Right cardiac atrium (tissue), 5 donors: ENCODE measurements around the gene ABLIM2. TPM values are rescaled to one million over a fixed set of nuclear protein-coding genes. Genes with fewer than 3 reads are reported as not detected.

Experiments used
- ATAC-seq, 2 donors: fragments of 200-7000 bp; cut with Tn5 transposase; one replicate each; pipeline versions ENCODE4 v1.8.0 to v1.9.1; 2020; ENCODE audit warnings: moderate library complexity in 2 of 2, mild to moderate bottlenecking in 1 of 2
- DNase-seq, 3 donors: peaks; one replicate each; pipeline ENCODE4 v3.0.0-alpha.2; 2020
- H3K27ac ChIP-seq: one replicate; pipeline ENCODE4 v1.5.1; 2013; ENCODE audit warnings: mild to moderate bottlenecking, low read length, control low read depth, moderate library complexity
- H3K27me3 ChIP-seq: one replicate; pipeline ENCODE4 v1.6.1; 2013; ENCODE audit not compliant: control insufficient read depth, insufficient read depth
- H3K4me1 ChIP-seq: one replicate; pipeline ENCODE4 v1.6.1; 2013; ENCODE audit warnings: low read length; ENCODE audit not compliant: control insufficient read depth, insufficient read depth
- H3K4me3 ChIP-seq: one replicate; pipeline ENCODE4 v1.5.1; 2013; ENCODE audit warnings: low read length, control low read depth
- H3K9me3 ChIP-seq: one replicate; pipeline ENCODE4 v1.6.1; 2013; ENCODE audit warnings: low read length; ENCODE audit not compliant: control insufficient read depth
- WGBS: extraction: QIAGEN DNeasy Blood & Tissue Kit; methylation state at CpG from one replicate; pipeline ENCODE4 v1.1.7; 2013; 5-methylcytosine and 5-hydroxymethylcytosine counted together
- intact Hi-C, 4 donors: fragments of 100-400 bp; cut with DNase I; formaldehyde crosslinking; loops; one replicate each; pipeline versions ENCODE4 v1.11.0 to v1.14.0; 2022 to 2023
- polyA plus RNA-seq: library from polyadenylated mRNA; stranded (reverse); fragments of 200-250 nt; gene quantifications from one replicate; pipeline ENCODE4 v1.2.3, GENCODE V29; 2013
- total RNA-seq, 4 donors: library from RNA; stranded (reverse); fragmentation: NEBNext Ultra II Directional; extraction: Animal tissue kit (Norgen Biotek cat#: 25700); gene quantifications; one replicate each; pipeline ENCODE4 v1.2.1, GENCODE V29; 2021
- donor health status: healthy with polysubstance abuse.
- donor health status: DM: no; HTN: yes; CAD: no.
- donor health status: DM: no; HTN: no; CAD: no.
- donor health status: DM: no; HTN: yes; CAD: no; lungs with severe emphysema.
- donor health status: DM: yes; HTN: yes; CAD: no.

ABLIM2 gene
- total and polyA plus RNA-seq, 5 donors: 4.2 to 17.4 (median 8.9) TPM

DNA sequence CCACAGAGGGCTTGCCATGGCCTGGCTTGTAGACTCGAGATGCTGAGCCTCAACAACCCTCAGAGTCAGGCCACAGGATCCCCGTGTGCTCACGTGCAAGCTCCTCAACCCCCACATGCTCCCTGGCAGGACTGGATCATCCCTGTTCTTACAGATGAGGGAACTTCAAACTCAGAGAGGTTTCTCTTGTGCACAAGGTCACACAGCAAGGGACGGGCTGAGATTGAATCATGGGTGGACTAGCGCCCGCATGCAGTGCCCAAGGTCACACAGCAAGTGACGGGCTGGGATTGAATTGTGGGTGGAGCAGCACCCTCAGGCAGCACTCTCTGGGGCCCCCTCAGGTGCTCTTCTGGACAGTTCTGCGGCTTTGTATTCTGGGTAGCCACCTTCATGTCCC, 158.4 kb downstream of the ABLIM2 start:
- Histone ChIP-seq H3K9me3 (no peaks in the 10 kb centered on the region), H3K4me3 (no peak overlapping the region), H3K27me3 (no peaks in the 10 kb centered on the region), H3K27ac (no peak overlapping the region), H3K4me1 (no peaks in the 10 kb centered on the region)
- ATAC-seq (no peak), DNase-seq (peak in 1 of 3 donors; percentile 30)
- whole genome bisulfite sequencing: 92% methylated on average over 8 of the region's 8 CpGs
- intact Hi-C loops: no loop called here

- intact Hi-C loops: no loop called here
- DNase-seq: peak in 1 of 3 donors; percentile 27
- Histone ChIP-seq H3K27ac (no peak overlapping the region), H3K9me3 (no peaks in the 10 kb centered on the region), H3K27me3 (no peaks in the 10 kb centered on the region), H3K4me3 (no peak overlapping the region), H3K4me1 (no peaks in the 10 kb centered on the region)
- WGBS: 94% methylated on average over 8 of the region's 8 CpGs
- ATAC-seq: no peak
These were observed 158.9 kb downstream of the ABLIM2 start for GRCh38 chr4:7999695-8000094.

DNA sequence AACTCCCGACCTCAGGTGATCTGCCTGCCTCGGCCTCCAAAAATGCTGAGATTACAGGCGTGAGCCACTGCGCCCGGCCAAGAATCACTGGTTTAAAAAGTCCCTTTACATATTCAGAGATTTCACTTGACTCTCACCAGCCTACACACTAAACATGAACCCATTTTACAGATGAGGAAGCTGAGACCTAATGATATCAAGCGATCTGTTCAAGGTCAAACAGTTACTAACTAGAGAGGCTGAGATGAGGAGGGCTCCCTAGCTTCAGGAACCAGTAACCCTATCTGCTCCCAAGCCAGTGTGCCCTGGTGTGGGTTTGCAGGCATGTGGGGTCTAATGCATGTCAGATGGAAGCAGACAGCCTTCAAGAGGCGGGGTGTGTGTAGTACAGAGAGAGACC, 159.3 kb downstream of the ABLIM2 start:
- no peak for DNase-seq
- no peak overlapping the region for H3K4me3 ChIP-seq
- no peak overlapping the region for H3K27ac ChIP-seq
- intact Hi-C loops: no loop called here
- WGBS: 96% methylated on average over 7 of the region's 7 CpGs
- ATAC-seq: no peak
- no peaks in the 10 kb centered on the region for H3K4me1 ChIP-seq
- no peaks in the 10 kb centered on the region for H3K9me3 ChIP-seq
- H3K27me3 ChIP-seq: no peaks in the 10 kb centered on the region

GRCh38 chr4:7998447-7998846, 160.2 kb downstream of the ABLIM2 start:
- WGBS: 88% methylated on average over 8 of the region's 8 CpGs
- ATAC-seq: no peak
- no peaks in the 10 kb centered on the region for H3K9me3 ChIP-seq
- intact Hi-C loops: no loop called here
- no peak overlapping the region for H3K4me3 ChIP-seq
- H3K27me3 ChIP-seq: no peaks in the 10 kb centered on the region
- DNase-seq: peak in 1 of 3 donors; percentile 21
- H3K27ac ChIP-seq: no peak overlapping the region
- H3K4me1 ChIP-seq: no peaks in the 10 kb centered on the region

- intact Hi-C loops: no loop called here
- Histone ChIP-seq H3K27ac (no peak overlapping the region), H3K4me3 (no peak overlapping the region), H3K4me1 (no peaks in the 10 kb centered on the region), H3K9me3 (no peaks in the 10 kb centered on the region), H3K27me3 (no peaks in the 10 kb centered on the region)
- DNase-seq (peak in 1 of 3 donors; percentile 8), ATAC-seq (no peak)
- 92% methylated on average over 6 of the region's 6 CpGs for WGBS
These were observed 162.7 kb downstream of the ABLIM2 start for GRCh38 chr4:7995866-7996265.

DNA sequence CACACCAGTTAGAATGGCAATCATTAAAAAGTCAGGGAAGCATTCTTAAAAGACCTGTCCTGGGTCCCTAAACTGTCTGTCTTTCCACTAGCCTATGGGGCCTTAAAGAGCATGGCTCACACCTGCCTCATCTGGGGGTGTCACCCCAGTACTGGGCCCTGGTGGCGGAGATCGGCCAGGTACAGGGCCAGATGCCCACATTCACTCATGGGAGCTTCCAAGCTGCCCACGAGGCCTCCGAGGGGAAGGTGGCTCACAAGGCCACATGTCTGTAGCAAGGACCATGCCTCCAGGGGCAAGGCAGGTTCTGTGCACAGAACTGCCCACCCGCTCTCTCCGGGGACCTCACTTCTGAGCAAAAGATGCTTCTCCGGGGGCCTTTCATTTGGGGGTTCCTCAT, 163.5 kb downstream of the ABLIM2 start:
- ATAC-seq (no peak), DNase-seq (peak in 1 of 3 donors; percentile 20)

DNA sequence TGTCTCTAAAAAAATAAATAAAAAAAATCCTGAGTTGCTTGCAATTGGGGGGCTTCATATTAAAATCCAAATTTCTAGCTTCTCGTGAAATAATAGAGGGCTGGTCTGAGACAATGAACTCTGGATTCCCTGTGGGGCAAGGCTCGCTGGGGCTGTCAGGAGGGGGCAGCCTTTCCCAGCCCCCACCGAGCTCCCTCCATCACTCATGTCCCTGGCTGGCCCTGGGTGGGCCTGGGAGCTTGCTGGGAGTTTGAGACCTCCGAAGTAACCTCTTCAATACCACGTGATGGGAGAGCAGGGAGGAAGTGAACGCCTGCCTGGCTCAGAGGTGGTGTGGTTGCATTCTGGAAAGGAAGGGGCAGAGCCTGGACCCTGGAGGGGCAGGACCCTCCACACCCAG, 164.9 kb downstream of the ABLIM2 start:
- Histone ChIP-seq H3K4me1 (no peaks in the 10 kb centered on the region), H3K9me3 (no peaks in the 10 kb centered on the region), H3K27ac (no peak overlapping the region), H3K27me3 (no peaks in the 10 kb centered on the region), H3K4me3 (no peak overlapping the region)
- intact Hi-C loops: no loop called here
- WGBS: 77% methylated on average over 6 of the region's 6 CpGs
- DNase-seq: peak in 1 of 3 donors; percentile 22
- ATAC-seq: no peak

More for the DNA sequence above, 163.5 kb downstream of the ABLIM2 start:
- no peaks in the 10 kb centered on the region for H3K9me3 ChIP-seq
- no peaks in the 10 kb centered on the region for H3K4me1 ChIP-seq
- H3K4me3 ChIP-seq: no peak overlapping the region
- WGBS: 82% methylated on average over 7 of the region's 7 CpGs
- no peak overlapping the region for H3K27ac ChIP-seq
- intact Hi-C loops: no loop called here
- H3K27me3 ChIP-seq: no peaks in the 10 kb centered on the region

GRCh38 chr4:7992846-7993245, 165.8 kb downstream of the ABLIM2 start:
- Histone ChIP-seq H3K27me3 (no peaks in the 10 kb centered on the region), H3K9me3 (no peaks in the 10 kb centered on the region), H3K27ac (no peak overlapping the region), H3K4me3 (no peak overlapping the region), H3K4me1 (no peaks in the 10 kb centered on the region)
- 84% methylated on average over 11 of the region's 11 CpGs for WGBS
- peak; percentile 20 to 30 for ATAC-seq
- DNase-seq: peak in 1 of 3 donors; percentile 35
- intact Hi-C loops: no loop called here

GRCh38 chr4:7990807-7991459, 167.7 kb downstream of the ABLIM2 start:
- Histone ChIP-seq H3K4me3 (no peak overlapping the region), H3K27me3 (no peaks in the 10 kb centered on the region), H3K9me3 (no peaks in the 10 kb centered on the region), H3K4me1 (no peaks in the 10 kb centered on the region), H3K27ac (no peak overlapping the region)
- WGBS: 88% methylated on average over 10 of the region's 10 CpGs
- intact Hi-C loops: no loop called here
- no peak for ATAC-seq
- DNase-seq: no peak

DNA sequence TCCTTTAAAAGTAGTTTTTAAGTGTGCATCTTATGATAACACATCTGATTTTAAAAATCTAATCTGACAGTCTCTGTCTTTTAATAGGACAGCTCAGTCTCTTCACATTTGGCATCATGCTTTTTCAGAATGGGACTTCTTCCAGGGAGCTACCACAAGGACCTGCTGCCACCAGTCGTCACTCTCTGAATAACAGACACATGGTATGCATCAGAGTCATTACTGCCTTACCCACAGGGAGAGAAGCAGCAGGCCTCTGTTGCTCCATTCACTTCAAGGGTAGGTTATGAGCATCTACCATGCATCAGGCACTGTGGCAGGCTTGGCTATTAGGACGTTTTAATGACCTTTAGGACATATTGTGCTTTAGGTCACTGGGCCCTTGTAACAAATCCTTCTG, 169.0 kb downstream of the ABLIM2 start:
- WGBS: 52% methylated on average over 2 of the region's 2 CpGs
- Histone ChIP-seq H3K4me3 (no peak overlapping the region), H3K9me3 (no peaks in the 10 kb centered on the region), H3K27me3 (no peaks in the 10 kb centered on the region), H3K4me1 (no peaks in the 10 kb centered on the region), H3K27ac (no peak overlapping the region)
- DNase-seq (no peak), ATAC-seq (no peak)
- intact Hi-C loops: loop anchor here in 2 of 4 donors (5.0 kb wide), 1 partner anchor 187 kb away; no protein-coding TSS in a partner anchor

DNA sequence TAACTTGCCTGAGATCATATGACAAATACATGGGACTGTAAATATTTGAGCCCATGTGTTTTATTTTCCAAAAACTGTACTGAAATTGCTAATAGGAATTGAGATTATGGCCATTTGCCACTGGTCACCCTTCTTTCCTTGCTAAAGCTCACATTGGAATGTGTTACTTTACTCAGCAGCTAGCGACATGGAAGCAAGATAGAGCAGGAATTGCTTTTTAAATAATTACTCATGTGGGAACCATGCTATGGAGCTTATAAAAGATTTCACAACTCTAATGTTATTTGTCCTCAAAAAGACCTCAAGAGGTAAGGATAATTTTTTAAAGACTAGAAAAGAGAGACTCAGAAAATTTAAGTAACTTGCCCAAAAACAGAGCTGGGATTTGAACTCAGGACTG, 170.2 kb downstream of the ABLIM2 start:
- intact Hi-C loops: loop anchor here in 2 of 4 donors (5.0 kb wide), 1 partner anchor 186 kb away; no protein-coding TSS in a partner anchor
- 86% methylated on average over 1 of the region's 1 CpG for WGBS
- Histone ChIP-seq H3K4me3 (no peak overlapping the region), H3K27ac (no peak overlapping the region), H3K4me1 (no peaks in the 10 kb centered on the region), H3K9me3 (no peaks in the 10 kb centered on the region), H3K27me3 (no peaks in the 10 kb centered on the region)
- no peak for ATAC-seq
- no peak for DNase-seq
